HepG2 (cell line): ENCODE measurements around the gene MAN1B1. TPM values are rescaled to one million over a fixed set of nuclear protein-coding genes. Genes with fewer than 3 reads are reported as not detected.
A peak's percentile ranks its signal among the peaks of the same experiment; 100 is the strongest.

Experiments used
- BHLHE40 ChIP-seq: IDR thresholded peaks from 2 replicates; pipeline ENCODE4 v1.6.1; 2011; ENCODE audit warnings: low read length, improper control_type of control experiment
- CHD4 ChIP-seq: fragments of 200-600 bp; sonication (generic); IDR thresholded peaks from 2 replicates; pipeline ENCODE4 v1.7.0; 2017; ENCODE audit warnings: mild to moderate bottlenecking, low read length, borderline replicate concordance
- DNMT3B ChIP-seq: conservative IDR thresholded peaks from 2 replicates; pipeline ENCODE4 v1.6.1; 2016; ENCODE audit warnings: missing biosample characterization, control low read depth
- FOXO1 ChIP-seq: sonication (generic); formaldehyde crosslinking; IDR thresholded peaks from 2 replicates; pipeline ENCODE4 v1.4.0; 2020; ENCODE audit warnings: missing genetic modification reagents
- GATAD1 ChIP-seq: IDR thresholded peaks from 2 replicates; pipeline ENCODE4 v1.6.1; 2016; ENCODE audit warnings: missing genetic modification reagents, missing compliant biosample characterization
- IRX3 ChIP-seq: sonication (generic); formaldehyde crosslinking; IDR thresholded peaks from 2 replicates; pipeline ENCODE4 v1.8.1; 2023; ENCODE audit warnings: mild to moderate bottlenecking, low read depth, missing genetic modification reagents, borderline replicate concordance
- KLF9 ChIP-seq: IDR thresholded peaks from 2 replicates; pipeline ENCODE4 v1.6.1; 2016; ENCODE audit warnings: low read depth
- MATR3 ChIP-seq: sonication (generic); formaldehyde crosslinking; IDR thresholded peaks from 2 replicates; pipeline ENCODE4 v1.4.0; 2020; ENCODE audit warnings: missing genetic modification reagents
- MZF1 ChIP-seq: sonication (generic); formaldehyde crosslinking; IDR thresholded peaks from 2 replicates; pipeline ENCODE4 v1.8.1; 2023; ENCODE audit warnings: mild to moderate bottlenecking, missing genetic modification reagents, borderline replicate concordance
- NBN ChIP-seq: fragments of 450-650 bp; conservative IDR thresholded peaks from 2 replicates; pipeline ENCODE4 v1.6.1; 2017
- NCOA5 ChIP-seq: sonication (generic); formaldehyde crosslinking; IDR thresholded peaks from 2 replicates; pipeline ENCODE4 v1.4.0; 2020; ENCODE audit warnings: missing genetic modification reagents
- REL ChIP-seq: sonication (generic); formaldehyde crosslinking; conservative IDR thresholded peaks from 2 replicates; pipeline ENCODE4 v1.8.0; 2022; ENCODE audit warnings: mild to moderate bottlenecking, missing genetic modification reagents, moderate library complexity
- RORA ChIP-seq: sonication (generic); formaldehyde crosslinking; IDR thresholded peaks from 2 replicates; pipeline ENCODE4 v1.5.0; 2020; ENCODE audit warnings: mild to moderate bottlenecking, missing genetic modification reagents, moderate library complexity
- ZNF10 ChIP-seq: sonication (generic); formaldehyde crosslinking; IDR thresholded peaks from 2 replicates; pipeline ENCODE4 v1.4.0; 2020; ENCODE audit warnings: mild to moderate bottlenecking, low read depth, missing genetic modification reagents, borderline replicate concordance
- ZNF468 ChIP-seq: sonication (generic); formaldehyde crosslinking; IDR thresholded peaks from 2 replicates; pipeline ENCODE4 v1.8.0; 2022; ENCODE audit warnings: mild to moderate bottlenecking, moderate library complexity, missing genetic modification reagents
- ZNF749 ChIP-seq: sonication (generic); formaldehyde crosslinking; IDR thresholded peaks from 2 replicates; pipeline ENCODE4 v1.8.0; 2022; ENCODE audit warnings: mild to moderate bottlenecking, missing genetic modification reagents, moderate library complexity, borderline replicate concordance
- ZNF839 ChIP-seq: sonication (generic); formaldehyde crosslinking; IDR thresholded peaks from 2 replicates; pipeline ENCODE4 v1.4.0; 2020; ENCODE audit warnings: missing genetic modification reagents, mild to moderate bottlenecking, borderline replicate concordance
- ZNF891 ChIP-seq: sonication (generic); formaldehyde crosslinking; IDR thresholded peaks from 2 replicates; pipeline ENCODE4 v1.5.0; 2020; ENCODE audit warnings: mild to moderate bottlenecking, missing genetic modification reagents
- ZSCAN21 ChIP-seq: sonication (generic); formaldehyde crosslinking; IDR thresholded peaks from 2 replicates; pipeline ENCODE4 v1.8.0; 2022; ENCODE audit warnings: mild to moderate bottlenecking, missing genetic modification reagents, moderate library complexity, borderline replicate concordance
- polyA plus RNA-seq, 8 experiments: library from polyadenylated mRNA; depleted of rRNA in 3 of 8; stranded (reverse) in 7 of 8; unstranded in 1 of 8; fragments of >200 nt; fragmentation: Illumina TruSeq in 4 of 8; extraction: Trizol in 4 of 8; gene quantifications; 2 replicates each; pipeline versions ENCODE4 v1.2.1 to v1.2.3, GENCODE V29; 2011 to 2016; ENCODE audit warnings: low read depth in 4 of 8, missing spikeins in 1 of 8, mixed read lengths in 1 of 8; ENCODE audit not compliant: insufficient read depth in 1 of 8
- total RNA-seq, 5 experiments: library from RNA; depleted of rRNA; stranded (reverse); fragments of >200 nt; fragmentation: Illumina TruSeq; extraction: Trizol; gene quantifications; 2 replicates each; pipeline ENCODE4 v1.2.3, GENCODE V29; 2016; ENCODE audit warnings: low read depth in 1 of 5
- TF ChIP-seq, protein P1 (sequence below): sonication (generic); formaldehyde crosslinking; IDR thresholded peaks from 2 replicates; pipeline ENCODE4 v1.4.0; 2020; ENCODE audit warnings: missing genetic modification reagents
- TF ChIP-seq, protein P2 (sequence below): IDR thresholded peaks from 2 replicates; pipeline ENCODE4 v1.6.1; 2012; ENCODE audit warnings: inconsistent platforms
- TF ChIP-seq, protein P3 (sequence below): sonication (generic); formaldehyde crosslinking; IDR thresholded peaks from 2 replicates; pipeline ENCODE4 v1.4.0; 2020; ENCODE audit warnings: missing genetic modification reagents, borderline replicate concordance

The MAN1B1 gene
- total and polyA plus RNA-seq, 2 of the 13 experiments (the other 11 are each of a cell fraction or from before 2014, with no cell fraction given), result 48.9 to 59.5 TPM

DNA sequence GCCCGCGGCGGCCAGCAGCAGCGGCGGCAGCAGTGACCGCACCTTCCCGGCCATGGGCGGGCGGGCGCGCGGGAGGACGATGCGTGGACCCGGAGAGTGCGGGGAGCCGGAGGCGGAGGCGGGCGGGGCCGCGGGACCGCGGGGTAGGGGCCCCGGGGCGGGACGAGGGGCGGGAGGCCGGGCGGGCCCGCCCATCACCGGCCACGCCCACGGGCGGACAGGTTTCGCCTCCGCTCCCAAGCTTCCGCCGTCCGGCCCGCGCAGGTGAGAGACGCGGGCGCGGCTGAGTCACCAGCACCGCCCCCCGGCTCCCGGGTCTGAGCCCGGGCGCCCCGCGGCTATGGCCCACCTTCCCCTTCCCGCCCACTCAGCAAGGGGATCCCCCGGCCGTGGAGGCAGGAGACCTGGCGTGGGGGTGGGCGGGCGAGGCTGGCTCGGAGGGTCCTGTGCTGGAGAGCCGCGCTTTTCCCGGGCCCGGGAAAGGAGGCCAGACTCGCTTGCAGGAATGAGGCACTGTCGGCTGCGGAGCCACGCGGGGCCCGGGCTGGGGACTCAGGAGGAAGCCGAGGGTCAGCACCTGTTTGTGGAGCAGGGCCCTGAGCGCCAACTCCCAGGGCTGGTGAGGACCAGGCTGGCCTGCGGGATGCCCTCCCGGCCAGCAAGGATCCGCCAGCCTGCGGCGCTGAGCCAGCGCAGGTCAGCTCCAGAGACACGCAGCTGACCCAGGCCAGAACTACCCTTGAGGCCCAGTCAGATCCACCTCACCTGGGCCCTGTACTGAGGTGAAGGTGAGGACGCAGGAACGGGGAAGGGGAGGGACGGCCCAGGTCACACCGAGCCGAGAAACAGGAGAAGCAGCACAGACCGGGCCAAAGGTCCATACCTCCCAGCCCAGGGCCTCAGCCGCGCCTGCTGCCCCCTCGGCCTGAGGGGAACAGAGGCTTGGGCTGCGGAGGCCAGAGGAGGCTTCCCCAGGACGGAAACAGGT is 32.5 kb upstream of the MAN1B1 start, which contains the start of gene ENTPD2 (continued):
- TF ChIP-seq ZNF468 (CRISPR knock-in tag) (no peak), ZNF891 (no peak), GATAD1 (no peak), BHLHE40 (no peak), RORA (no peak), ZNF749 (CRISPR knock-in tag) (no peak), ZSCAN21 (CRISPR knock-in tag) (0 out of 2 replicates have a peak, but pooled peaks have one; percentile 6), REL (CRISPR knock-in tag) (no peak), DNMT3B (no peak), NBN (no peak), MZF1 (CRISPR knock-in tag) (no peak), ZNF10 (CRISPR knock-in tag) (no peak), ZNF839 (no peak), CHD4 (no peak), IRX3 (CRISPR knock-in tag) (no peak), KLF9 (CRISPR knock-in tag) (no peak), NCOA5 (CRISPR knock-in tag) (no peak), MATR3 (CRISPR knock-in tag) (no peak), FOXO1 (CRISPR knock-in tag) (no peak; the same call in 1 of the 2 replicates)
- TF ChIP-seq, protein P1, sequence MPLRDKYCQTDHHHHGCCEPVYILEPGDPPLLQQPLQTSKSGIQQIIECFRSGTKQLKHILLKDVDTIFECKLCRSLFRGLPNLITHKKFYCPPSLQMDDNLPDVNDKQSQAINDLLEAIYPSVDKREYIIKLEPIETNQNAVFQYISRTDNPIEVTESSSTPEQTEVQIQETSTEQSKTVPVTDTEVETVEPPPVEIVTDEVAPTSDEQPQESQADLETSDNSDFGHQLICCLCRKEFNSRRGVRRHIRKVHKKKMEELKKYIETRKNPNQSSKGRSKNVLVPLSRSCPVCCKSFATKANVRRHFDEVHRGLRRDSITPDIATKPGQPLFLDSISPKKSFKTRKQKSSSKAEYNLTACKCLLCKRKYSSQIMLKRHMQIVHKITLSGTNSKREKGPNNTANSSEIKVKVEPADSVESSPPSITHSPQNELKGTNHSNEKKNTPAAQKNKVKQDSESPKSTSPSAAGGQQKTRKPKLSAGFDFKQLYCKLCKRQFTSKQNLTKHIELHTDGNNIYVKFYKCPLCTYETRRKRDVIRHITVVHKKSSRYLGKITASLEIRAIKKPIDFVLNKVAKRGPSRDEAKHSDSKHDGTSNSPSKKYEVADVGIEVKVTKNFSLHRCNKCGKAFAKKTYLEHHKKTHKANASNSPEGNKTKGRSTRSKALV, result peak; percentile 28; the same call in 1 of the 2 replicates
- TF ChIP-seq, protein P2, sequence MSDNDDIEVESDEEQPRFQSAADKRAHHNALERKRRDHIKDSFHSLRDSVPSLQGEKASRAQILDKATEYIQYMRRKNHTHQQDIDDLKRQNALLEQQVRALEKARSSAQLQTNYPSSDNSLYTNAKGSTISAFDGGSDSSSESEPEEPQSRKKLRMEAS, result no peak
- TF ChIP-seq, protein P3, sequence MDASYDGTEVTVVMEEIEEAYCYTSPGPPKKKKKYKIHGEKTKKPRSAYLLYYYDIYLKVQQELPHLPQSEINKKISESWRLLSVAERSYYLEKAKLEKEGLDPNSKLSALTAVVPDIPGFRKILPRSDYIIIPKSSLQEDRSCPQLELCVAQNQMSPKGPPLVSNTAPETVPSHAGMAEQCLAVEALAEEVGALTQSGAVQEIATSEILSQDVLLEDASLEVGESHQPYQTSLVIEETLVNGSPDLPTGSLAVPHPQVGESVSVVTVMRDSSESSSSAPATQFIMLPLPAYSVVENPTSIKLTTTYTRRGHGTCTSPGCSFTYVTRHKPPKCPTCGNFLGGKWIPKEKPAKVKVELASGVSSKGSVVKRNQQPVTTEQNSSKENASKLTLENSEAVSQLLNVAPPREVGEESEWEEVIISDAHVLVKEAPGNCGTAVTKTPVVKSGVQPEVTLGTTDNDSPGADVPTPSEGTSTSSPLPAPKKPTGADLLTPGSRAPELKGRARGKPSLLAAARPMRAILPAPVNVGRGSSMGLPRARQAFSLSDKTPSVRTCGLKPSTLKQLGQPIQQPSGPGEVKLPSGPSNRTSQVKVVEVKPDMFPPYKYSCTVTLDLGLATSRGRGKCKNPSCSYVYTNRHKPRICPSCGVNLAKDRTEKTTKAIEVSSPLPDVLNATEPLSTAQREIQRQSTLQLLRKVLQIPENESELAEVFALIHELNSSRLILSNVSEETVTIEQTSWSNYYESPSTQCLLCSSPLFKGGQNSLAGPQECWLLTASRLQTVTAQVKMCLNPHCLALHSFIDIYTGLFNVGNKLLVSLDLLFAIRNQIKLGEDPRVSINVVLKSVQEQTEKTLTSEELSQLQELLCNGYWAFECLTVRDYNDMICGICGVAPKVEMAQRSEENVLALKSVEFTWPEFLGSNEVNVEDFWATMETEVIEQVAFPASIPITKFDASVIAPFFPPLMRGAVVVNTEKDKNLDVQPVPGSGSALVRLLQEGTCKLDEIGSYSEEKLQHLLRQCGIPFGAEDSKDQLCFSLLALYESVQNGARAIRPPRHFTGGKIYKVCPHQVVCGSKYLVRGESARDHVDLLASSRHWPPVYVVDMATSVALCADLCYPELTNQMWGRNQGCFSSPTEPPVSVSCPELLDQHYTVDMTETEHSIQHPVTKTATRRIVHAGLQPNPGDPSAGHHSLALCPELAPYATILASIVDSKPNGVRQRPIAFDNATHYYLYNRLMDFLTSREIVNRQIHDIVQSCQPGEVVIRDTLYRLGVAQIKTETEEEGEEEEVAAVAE (CRISPR knock-in tag), result 0 out of 2 replicates have a peak, but pooled peaks have one; percentile 23
